ENCODE data around the gene RGL2. TPM values are rescaled to one million over a fixed set of nuclear protein-coding genes. Genes with fewer than 3 reads are reported as not detected.

The RGL2 gene
- total and polyA plus RNA-seq, 2 of the 13 experiments (the other 11 are each of a cell fraction or from before 2014, with no cell fraction given): 22.9 to 47.4 TPM

- TF ChIP-seq RELA (CRISPR knock-in tag; IDR thresholded peaks at IDR 0.05) (0 out of 2 replicates have a peak, but pooled peaks have one; percentile 70), YEATS4 (CRISPR knock-in tag; IDR thresholded peaks at IDR 0.05; ENCODE audit: borderline replicate concordance) (peak; percentile 62; the same call in 1 of the 2 replicates), ZNF382 (CRISPR knock-in tag; IDR thresholded peaks at IDR 0.05; ENCODE audit: borderline replicate concordance) (no peak), KAT8 (CRISPR knock-in tag; IDR thresholded peaks at IDR 0.05) (peak; percentile 80), SRSF1 (optimal IDR thresholded peaks at IDR 0.05; ENCODE audit: low read depth, low read length) (peak; percentile 76), NR2F2 (IDR thresholded peaks at IDR 0.05; ENCODE audit: borderline replicate concordance, low read depth) (no peak; the same call in 1 of the 2 replicates), ZNF574 (CRISPR knock-in tag; IDR thresholded peaks at IDR 0.05) (peak; percentile 78), ZNF432 (CRISPR knock-in tag; IDR thresholded peaks at IDR 0.05; ENCODE audit: borderline replicate concordance) (no peak), KDM6A (CRISPR knock-in tag; IDR thresholded peaks at IDR 0.05; ENCODE audit: low read depth) (no peak; the same call in none of the 2 replicates), NFE2L1 (CRISPR knock-in tag; IDR thresholded peaks at IDR 0.05; ENCODE audit: borderline replicate concordance) (no peak), TAF15 (IDR thresholded peaks at IDR 0.05; ENCODE audit: low read depth, low read length, poor library complexity, severe bottlenecking) (no peak), ISX (CRISPR knock-in tag; conservative IDR thresholded peaks at IDR 0.05) (no peak; the same call in 1 of the 2 replicates), ZNF335 (CRISPR knock-in tag; IDR thresholded peaks at IDR 0.05) (no peak; the same call in 1 of the 2 replicates), YEATS2 (CRISPR knock-in tag; IDR thresholded peaks at IDR 0.05; ENCODE audit: borderline replicate concordance) (peak; percentile 81; the same call in 1 of the 2 replicates), ZFYVE20 (CRISPR knock-in tag; IDR thresholded peaks at IDR 0.05; ENCODE audit: borderline replicate concordance, low read depth) (no peak), ZNF816 (CRISPR knock-in tag; IDR thresholded peaks at IDR 0.05; ENCODE audit: borderline replicate concordance) (no peak), ZBTB42 (CRISPR knock-in tag; IDR thresholded peaks at IDR 0.05) (peak; percentile 84), CENPT (CRISPR knock-in tag; IDR thresholded peaks at IDR 0.05; ENCODE audit: low read depth) (no peak; the same call in 1 of the 2 replicates), RARG (CRISPR knock-in tag; IDR thresholded peaks at IDR 0.05; ENCODE audit: low read depth) (peak; percentile 97), PLRG1 (conservative IDR thresholded peaks at IDR 0.05) (no peak), SP1 (IDR thresholded peaks at IDR 0.05) (no peak), SP1 (CRISPR knock-in tag; IDR thresholded peaks at IDR 0.05) (peak; percentile 93), ZFP37 (CRISPR knock-in tag; IDR thresholded peaks at IDR 0.05; ENCODE audit: borderline replicate concordance) (no peak), TRIM24 (CRISPR knock-in tag; IDR thresholded peaks at IDR 0.05) (no peak), ELF4 (CRISPR knock-in tag; IDR thresholded peaks at IDR 0.05; ENCODE audit: borderline replicate concordance) (no peak), ZNF703 (CRISPR knock-in tag; IDR thresholded peaks at IDR 0.05; ENCODE audit: borderline replicate concordance) (no peak; the same call in 1 of the 2 replicates), ZNF549 (CRISPR knock-in tag; IDR thresholded peaks at IDR 0.05) (no peak), MTERF4 (CRISPR knock-in tag; IDR thresholded peaks at IDR 0.05) (no peak), MYNN (CRISPR knock-in tag; IDR thresholded peaks at IDR 0.05; ENCODE audit: low read depth) (no peak; the same call in 1 of the 2 replicates)
Observed at GRCh38 chr6:33248932-33249731, 49.6 kb downstream of the RGL2 start (continued).

All from HepG2 (cell line).